CD4-positive, alpha-beta T cell treated with Interleukin-10 for 1 hour (primary cell): Measurements from ENCODE around the gene NNT.
"Not testable (repeated sequence)": the region's sequence is repeated elsewhere in the genome, so short reads cannot be mapped to it uniquely, and the experiment has no call there.

ENCODE experiments used
- DNase-seq: peaks from one replicate; pipeline ENCODE4 v3.0.0-alpha.2; 2020

The NNT gene

DNA sequence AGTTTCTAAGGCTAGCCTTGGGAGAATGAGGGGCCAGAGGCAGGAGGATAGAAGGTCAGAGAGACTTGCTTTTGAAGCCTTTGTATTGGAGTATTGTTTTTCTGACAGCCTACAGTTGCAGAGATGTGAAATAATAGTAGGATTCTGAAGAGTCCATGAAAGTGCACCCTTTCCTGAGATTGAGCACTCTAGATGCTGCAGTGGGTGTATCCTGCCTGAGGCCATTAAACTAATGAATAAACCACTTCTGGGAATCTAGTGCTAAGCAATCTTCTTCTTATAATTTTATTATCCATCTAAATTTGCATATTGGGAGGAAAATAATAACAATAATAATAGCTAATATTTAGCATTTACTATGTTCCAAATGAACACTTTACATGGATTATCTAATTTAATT, 19.3 kb upstream of the NNT start:
- no peak for DNase-seq

- DNase-seq, result no peak
Measured at GRCh38 chr5:43584166-43584699, 18.7 kb upstream of the NNT start.

GRCh38 chr5:43588842-43589241, 14.1 kb upstream of the NNT start:
- no peak for DNase-seq

DNA sequence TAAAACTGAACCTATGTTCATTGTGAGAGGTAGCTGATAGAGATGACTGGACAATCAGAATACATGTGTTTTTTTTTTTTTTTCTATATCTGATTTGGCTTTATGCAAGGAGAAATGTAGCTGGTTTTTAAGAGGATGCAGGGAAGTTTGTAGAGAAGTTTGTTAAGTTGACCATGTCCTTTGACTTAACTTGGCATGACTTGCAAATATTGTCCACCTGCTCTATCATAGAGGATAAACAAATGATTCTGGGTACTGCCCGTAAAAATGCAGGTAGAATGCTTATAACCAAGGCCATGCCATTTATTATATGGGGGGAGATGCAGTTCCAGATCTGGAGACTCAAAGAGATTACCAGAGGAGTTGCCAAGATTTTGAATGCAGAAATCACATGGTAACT, 13.7 kb upstream of the NNT start:
- no peak for DNase-seq

DNA sequence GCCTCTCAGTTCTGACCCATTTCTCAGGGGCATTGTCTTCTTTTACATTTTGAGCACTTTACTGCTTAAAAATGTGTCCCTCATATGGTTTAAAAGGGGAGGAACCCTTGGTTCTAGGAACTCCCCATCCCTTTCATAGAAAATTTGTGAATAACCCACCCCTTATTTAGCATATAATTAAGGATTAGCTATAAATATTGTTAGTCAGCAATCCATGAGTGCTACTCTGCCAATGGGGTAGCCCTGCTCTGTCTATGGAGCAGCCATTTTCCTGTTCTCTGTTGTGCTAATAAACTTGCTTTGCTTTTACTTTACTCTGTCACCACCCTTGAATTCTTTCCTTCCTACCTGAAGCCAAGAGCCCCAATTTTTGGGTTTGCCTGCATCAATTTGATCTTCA, 12.3 kb upstream of the NNT start:
- no peak for DNase-seq

- DNase-seq, result no peak
Measured at GRCh38 chr5:43592363-43592762, 10.6 kb upstream of the NNT start.

- not testable (repeated sequence) for DNase-seq
Measured at GRCh38 chr5:43598927-43599326, 4.1 kb upstream of the NNT start.

DNA sequence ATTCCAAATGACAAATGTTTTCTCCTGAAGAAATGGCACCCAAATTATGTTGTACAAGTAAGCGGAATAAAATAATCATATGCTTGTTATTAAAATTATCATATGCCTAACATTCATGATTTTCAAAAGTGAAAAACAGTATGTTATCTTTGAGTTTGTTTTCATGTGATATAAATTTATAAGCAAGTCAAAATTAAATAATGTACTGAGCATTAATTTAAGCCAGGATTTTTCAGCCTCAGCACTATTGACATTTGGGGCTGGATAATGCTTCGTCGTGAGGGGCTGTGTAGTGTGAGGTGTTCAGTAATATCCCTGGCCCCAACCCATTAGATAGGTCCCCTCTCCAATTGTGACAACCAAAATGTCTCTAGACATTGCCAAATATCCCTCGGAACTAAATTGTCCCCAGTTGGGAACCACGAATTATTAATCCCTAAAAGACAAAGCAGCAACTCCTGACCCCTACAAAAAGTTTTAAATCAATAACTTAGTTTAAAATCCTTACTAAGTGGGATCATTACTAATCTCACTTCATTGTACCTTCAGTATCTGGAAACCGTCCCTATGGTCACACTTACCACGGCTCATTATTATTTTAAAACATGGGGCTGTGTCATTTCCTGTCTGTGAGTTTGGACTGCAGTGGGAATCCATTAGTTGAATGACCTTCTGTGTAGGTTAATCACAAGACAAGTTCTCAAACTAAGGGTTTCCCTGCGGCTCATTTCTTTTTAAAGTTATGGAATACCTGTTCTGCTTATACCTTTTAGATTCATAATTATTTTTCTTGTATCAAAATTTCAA, 1.3 kb upstream of the NNT start:
- no peak for DNase-seq

DNA sequence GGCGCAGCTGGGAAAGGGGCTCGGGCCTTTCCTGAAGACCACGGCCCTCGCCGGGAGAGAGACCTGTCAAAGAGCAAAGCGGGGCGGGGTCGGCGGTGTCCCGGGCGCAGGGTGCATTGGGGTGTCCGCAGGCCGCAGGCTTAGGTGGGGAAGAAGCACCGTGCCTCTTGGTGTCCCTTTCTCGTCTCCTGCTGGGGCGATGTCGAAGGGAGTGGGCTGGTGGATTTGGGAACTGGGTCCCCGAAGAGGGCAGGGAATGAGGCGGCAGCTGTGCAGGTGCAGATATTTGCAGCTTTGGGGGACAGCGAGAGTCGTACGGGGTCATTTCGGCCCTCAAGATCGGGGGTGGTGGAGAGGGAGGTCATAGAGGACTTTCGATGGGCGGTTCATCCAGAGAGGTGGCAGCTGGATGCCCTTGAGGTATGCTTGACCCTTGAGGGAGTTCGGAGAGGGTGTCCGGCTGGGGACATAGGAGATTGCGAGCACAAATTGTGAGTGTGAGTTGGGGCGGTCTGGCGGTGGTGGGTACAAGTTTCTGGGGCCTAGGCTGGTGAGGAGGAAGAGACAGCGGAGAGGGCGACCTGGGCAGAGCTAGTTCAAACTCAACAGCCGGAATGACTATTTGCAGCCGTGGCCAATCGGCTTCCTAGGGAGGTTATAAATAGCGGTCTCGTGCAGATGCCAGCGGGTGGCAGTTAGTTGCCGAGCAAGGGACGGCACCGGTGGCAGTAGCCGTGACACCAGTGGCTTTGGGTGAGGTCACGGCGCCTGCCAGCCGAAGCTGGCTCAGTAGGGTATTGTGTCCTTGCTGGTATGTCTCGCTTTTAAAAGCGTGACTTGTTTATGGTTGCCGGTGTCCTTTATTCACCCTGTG, 601 bp downstream of the NNT start:
- peak; percentile 80 for DNase-seq

- no peak for DNase-seq
Measured at GRCh38 chr5:43604699-43605098, 1.7 kb downstream of the NNT start.

- no peak for DNase-seq
Measured at GRCh38 chr5:43606351-43606750, 3.4 kb downstream of the NNT start.

GRCh38 chr5:43608406-43608805, 5.4 kb downstream of the NNT start:
- DNase-seq, result no peak

GRCh38 chr5:43609752-43610151, 6.8 kb downstream of the NNT start:
- peak; percentile 36 for DNase-seq

DNA sequence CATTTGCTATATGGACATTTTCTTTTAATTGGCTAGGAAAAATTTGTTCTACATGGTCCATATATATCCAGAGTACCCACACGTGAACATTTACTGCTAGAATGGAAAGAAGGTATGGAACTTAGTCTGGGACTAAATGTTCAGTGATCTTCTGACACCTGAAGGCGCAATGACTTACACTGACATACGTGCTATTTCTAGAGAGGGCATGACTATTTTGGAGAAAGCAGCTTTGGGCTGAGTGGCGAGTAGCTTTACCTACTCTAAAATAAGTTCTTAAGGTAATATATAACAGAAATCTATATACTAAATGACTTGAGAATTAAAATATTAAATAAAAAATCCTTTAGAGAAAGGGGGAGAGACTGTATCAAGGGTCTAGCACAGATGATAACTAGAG, 10.4 kb downstream of the NNT start:
- DNase-seq, result no peak

DNA sequence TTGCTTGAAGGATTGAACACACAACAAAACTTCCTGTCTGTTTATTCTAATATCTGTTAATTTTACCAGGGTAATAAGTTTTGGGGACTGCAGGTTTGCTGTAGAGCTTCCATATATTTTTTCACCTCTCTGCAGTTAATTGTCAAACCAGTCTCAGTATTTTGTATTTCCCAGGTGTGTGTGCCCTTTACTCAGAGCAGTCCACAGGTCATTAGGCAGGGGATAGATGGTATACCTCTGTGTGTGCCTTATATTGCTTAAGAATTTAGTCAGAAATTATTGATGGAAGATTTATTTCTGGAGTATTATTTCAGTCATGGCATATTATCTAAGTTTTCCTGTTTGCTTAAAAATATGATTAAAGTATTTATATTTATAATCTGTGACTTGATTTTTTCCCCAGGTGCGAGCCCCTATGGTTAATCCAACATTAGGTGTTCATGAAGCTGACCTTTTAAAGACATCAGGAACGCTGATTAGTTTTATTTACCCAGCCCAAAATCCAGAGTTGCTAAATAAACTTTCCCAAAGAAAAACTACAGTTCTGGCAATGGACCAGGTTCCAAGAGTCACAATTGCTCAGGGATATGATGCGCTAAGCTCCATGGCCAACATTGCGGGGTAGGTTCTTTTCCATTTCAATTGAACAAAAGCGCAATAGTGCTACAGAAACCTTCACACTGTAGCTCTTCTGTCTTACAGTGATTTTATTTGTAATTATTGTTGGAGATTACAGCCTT, 12.6 kb downstream of the NNT start:
- no peak for DNase-seq

- no peak for DNase-seq
Measured at GRCh38 chr5:43616535-43616934, 13.6 kb downstream of the NNT start.

- no peak for DNase-seq
Measured at GRCh38 chr5:43619380-43619779, 16.4 kb downstream of the NNT start.

DNA sequence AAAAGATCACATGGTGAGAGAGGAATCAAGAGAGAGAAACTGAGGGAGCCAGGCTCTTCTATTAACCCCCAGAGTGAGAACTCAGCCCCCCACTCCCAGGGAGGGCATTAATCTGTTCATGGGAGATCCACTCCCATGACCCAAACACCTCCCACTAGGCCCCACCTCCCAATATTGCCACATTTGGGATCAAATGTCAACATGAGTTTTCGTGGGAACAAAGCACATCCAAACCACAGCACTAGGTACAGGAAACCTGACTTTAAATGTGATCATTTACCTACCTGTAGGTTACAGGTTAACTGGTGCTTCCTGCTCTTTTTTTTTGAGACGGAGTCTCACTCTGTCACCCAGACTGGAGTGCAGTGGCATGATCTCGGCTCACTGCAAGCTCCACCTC, 16.9 kb downstream of the NNT start:
- no peak for DNase-seq

- DNase-seq, result no peak
Measured at GRCh38 chr5:43620944-43621505, 18.0 kb downstream of the NNT start.

DNA sequence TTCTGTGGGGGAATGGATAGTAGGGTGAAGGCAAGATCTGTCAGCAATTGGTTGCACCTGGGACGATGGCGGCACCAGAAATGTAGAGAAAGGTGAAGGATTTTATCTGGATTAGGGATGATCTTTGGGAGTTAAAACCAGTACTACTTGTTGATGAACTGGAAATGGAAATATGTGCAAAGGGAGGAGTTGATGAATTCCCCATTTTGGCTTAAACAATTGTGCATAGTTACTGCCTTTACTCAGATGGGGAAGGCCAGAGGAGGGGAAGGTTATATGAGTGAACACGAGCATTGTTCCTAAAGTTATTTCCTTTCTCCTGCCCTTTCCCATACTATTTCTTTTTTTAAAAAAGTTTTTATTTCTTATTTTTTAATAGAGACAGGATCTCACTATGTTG, 19.1 kb downstream of the NNT start:
- no peak for DNase-seq

DNA sequence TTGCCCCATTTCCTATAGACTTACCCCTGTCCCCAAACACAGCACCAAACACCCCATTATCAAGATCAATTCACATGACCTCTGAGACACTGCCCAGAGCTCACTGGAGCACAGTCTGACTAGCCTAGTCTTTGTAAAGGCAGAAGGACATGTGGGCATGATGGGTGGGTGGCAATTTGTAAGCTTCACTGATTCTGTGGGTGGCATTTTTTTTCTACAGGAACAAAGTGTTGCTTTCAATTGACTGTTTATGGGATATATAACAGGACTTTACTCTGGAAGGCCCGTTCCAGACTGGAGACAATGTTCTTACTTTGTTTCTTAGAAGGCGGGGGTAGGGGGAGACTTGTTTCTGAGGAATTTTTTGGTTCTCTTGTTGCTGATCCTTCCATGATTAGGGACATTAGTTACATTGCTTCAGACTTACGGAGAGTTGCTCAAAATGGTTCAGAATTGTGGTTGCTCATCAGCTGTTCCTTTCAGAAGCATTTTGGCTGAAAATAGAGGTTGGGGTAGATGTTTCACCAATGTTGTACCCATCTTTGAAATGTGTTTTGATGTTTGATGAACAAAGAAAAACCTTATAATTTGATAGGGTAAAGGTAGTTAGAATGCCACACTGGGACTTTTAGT, 20.2 kb downstream of the NNT start:
- DNase-seq, result no peak

GRCh38 chr5:43627028-43627427, 24.0 kb downstream of the NNT start:
- DNase-seq, result no peak
